Liver (tissue), 3 donors: ENCODE results near the gene MFAP2.

Source experiments
- ATF3 ChIP-seq: IDR thresholded peaks from 2 replicates; pipeline ENCODE4 v1.6.1; 2016; ENCODE audit warnings: antibody characterized with exemption
- EGR1 ChIP-seq, 2 donors: IDR thresholded peaks; 2 replicates each; pipeline ENCODE4 v1.6.1; 2016 to 2018; ENCODE audit warnings: antibody characterized with exemption in 2 of 2, low read depth in 2 of 2
- FOXA1 ChIP-seq: IDR thresholded peaks from 2 replicates; pipeline ENCODE4 v1.6.1; 2016; ENCODE audit warnings: antibody characterized with exemption
- GABPA ChIP-seq, 2 donors: IDR thresholded peaks in 1 of 2; conservative IDR thresholded peaks in 1 of 2; 2 replicates each; pipeline ENCODE4 v1.6.1; 2016; ENCODE audit warnings: antibody characterized with exemption in 2 of 2, mild to moderate bottlenecking in 1 of 2, moderate library complexity in 1 of 2
- JUND ChIP-seq, 2 donors: IDR thresholded peaks; 2 replicates each; pipeline ENCODE4 v1.6.1; 2016; ENCODE audit warnings: antibody characterized with exemption in 2 of 2
- MAX ChIP-seq: IDR thresholded peaks from 2 replicates; pipeline ENCODE4 v1.6.1; 2016; ENCODE audit warnings: antibody characterized with exemption
- RAD21 ChIP-seq, 2 donors: IDR thresholded peaks; 2 replicates each; pipeline ENCODE4 v1.6.1; 2016; ENCODE audit warnings: antibody characterized with exemption in 2 of 2, mild to moderate bottlenecking in 2 of 2
- RXRA ChIP-seq, 2 donors: IDR thresholded peaks; 2 replicates each; pipeline ENCODE4 v1.6.1; 2017 to 2018; ENCODE audit warnings: antibody characterized with exemption in 2 of 2, mild to moderate bottlenecking in 1 of 2
- SP1 ChIP-seq: IDR thresholded peaks from 2 replicates; pipeline ENCODE4 v1.6.1; 2018; ENCODE audit warnings: antibody characterized with exemption, mild to moderate bottlenecking
- TAF1 ChIP-seq: conservative IDR thresholded peaks from 2 replicates; pipeline ENCODE4 v1.6.1; 2016; ENCODE audit warnings: antibody characterized with exemption, mild to moderate bottlenecking
- YY1 ChIP-seq: IDR thresholded peaks from 2 replicates; pipeline ENCODE4 v1.6.1; 2016; ENCODE audit warnings: antibody characterized with exemption, mild to moderate bottlenecking
- ZBTB33 ChIP-seq: IDR thresholded peaks from 2 replicates; pipeline ENCODE4 v1.6.1; 2016; ENCODE audit warnings: antibody characterized with exemption
- TF ChIP-seq, protein P1 (sequence below): fragments of 150-350 bp; IDR thresholded peaks from 2 replicates; pipeline ENCODE4 v1.5.1; 2017; ENCODE audit warnings: improper control_type of control experiment, low read depth, low read length; ENCODE audit not compliant: missing input control
- TF ChIP-seq, protein P2 (sequence below): IDR thresholded peaks from 2 replicates; pipeline ENCODE4 v1.6.1; 2016; ENCODE audit warnings: antibody characterized with exemption, mild to moderate bottlenecking
- donor health status: healthy.
- donor health status: healthy.

GRCh38 chr1:17024721-17025120, 44.3 kb upstream of the MFAP2 start:
- TF ChIP-seq GABPA (IDR thresholded peaks at IDR 0.05 in 1 of 2, conservative IDR thresholded peaks at IDR 0.05 in 1 of 2) (no peak), TAF1 (no peak), ZBTB33 (no peak), RAD21 (IDR thresholded peaks at IDR 0.05) (no peak), JUND (IDR thresholded peaks at IDR 0.05) (no peak), ATF3 (no peak), EGR1 (IDR thresholded peaks at IDR 0.05; ENCODE audit: low read depth in 2 of 2) (no peak), YY1 (no peak), MAX (no peak), SP1 (no peak), FOXA1 (no peak), RXRA (IDR thresholded peaks at IDR 0.05) (no peak)
- TF ChIP-seq, protein P1, sequence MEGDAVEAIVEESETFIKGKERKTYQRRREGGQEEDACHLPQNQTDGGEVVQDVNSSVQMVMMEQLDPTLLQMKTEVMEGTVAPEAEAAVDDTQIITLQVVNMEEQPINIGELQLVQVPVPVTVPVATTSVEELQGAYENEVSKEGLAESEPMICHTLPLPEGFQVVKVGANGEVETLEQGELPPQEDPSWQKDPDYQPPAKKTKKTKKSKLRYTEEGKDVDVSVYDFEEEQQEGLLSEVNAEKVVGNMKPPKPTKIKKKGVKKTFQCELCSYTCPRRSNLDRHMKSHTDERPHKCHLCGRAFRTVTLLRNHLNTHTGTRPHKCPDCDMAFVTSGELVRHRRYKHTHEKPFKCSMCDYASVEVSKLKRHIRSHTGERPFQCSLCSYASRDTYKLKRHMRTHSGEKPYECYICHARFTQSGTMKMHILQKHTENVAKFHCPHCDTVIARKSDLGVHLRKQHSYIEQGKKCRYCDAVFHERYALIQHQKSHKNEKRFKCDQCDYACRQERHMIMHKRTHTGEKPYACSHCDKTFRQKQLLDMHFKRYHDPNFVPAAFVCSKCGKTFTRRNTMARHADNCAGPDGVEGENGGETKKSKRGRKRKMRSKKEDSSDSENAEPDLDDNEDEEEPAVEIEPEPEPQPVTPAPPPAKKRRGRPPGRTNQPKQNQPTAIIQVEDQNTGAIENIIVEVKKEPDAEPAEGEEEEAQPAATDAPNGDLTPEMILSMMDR, result no peak
- TF ChIP-seq, protein P2, sequence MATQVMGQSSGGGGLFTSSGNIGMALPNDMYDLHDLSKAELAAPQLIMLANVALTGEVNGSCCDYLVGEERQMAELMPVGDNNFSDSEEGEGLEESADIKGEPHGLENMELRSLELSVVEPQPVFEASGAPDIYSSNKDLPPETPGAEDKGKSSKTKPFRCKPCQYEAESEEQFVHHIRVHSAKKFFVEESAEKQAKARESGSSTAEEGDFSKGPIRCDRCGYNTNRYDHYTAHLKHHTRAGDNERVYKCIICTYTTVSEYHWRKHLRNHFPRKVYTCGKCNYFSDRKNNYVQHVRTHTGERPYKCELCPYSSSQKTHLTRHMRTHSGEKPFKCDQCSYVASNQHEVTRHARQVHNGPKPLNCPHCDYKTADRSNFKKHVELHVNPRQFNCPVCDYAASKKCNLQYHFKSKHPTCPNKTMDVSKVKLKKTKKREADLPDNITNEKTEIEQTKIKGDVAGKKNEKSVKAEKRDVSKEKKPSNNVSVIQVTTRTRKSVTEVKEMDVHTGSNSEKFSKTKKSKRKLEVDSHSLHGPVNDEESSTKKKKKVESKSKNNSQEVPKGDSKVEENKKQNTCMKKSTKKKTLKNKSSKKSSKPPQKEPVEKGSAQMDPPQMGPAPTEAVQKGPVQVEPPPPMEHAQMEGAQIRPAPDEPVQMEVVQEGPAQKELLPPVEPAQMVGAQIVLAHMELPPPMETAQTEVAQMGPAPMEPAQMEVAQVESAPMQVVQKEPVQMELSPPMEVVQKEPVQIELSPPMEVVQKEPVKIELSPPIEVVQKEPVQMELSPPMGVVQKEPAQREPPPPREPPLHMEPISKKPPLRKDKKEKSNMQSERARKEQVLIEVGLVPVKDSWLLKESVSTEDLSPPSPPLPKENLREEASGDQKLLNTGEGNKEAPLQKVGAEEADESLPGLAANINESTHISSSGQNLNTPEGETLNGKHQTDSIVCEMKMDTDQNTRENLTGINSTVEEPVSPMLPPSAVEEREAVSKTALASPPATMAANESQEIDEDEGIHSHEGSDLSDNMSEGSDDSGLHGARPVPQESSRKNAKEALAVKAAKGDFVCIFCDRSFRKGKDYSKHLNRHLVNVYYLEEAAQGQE, result no peak
